ENCODE measurements around the gene GRK1. TPM values are rescaled to one million over a fixed set of nuclear protein-coding genes. Genes with fewer than 3 reads are reported as not detected.

The GRK1 gene
- total and polyA plus RNA-seq, 2 of the 8 experiments (the other 6 are each of a cell fraction or from before 2014, with no cell fraction given), result 0.12 TPM; not detected in 1

GRCh38 chr13:113623491-113624234, 43.4 kb upstream of the GRK1 start:
- Histone ChIP-seq H3K23ac (ENCODE audit: insufficient read length) (no peak overlapping the region), H3K27me3 (replicated peaks in 1 of 4; ENCODE audit: control insufficient read depth in 3 of 4, extremely low read depth in 1 of 4, insufficient read depth in 3 of 4, low read length in 3 of 4) (no peaks in the 10 kb centered on the region), H3K9ac (replicated peaks in 1 of 4; ENCODE audit: extremely low read depth in 1 of 4, low read depth in 3 of 4, low read length in 3 of 4) (no peak overlapping the region), H3K79me1 (ENCODE audit: low read depth, low read length) (peaks cover 8% of the 10 kb centered on the region; the same call in 1 of the 2 replicates), H3K4me3 (ENCODE audit: extremely low read depth in 1 of 4, insufficient read depth in 2 of 4, low read depth in 3 of 4, low read length in 4 of 4) (no peak overlapping the region), H3K36me3 (ENCODE audit: control insufficient read depth in 2 of 4, insufficient read depth in 4 of 4, low read length in 3 of 4) (peaks cover 0 to 21% (median 11%) of the 10 kb centered on the region in 4 experiments; a peak in 5 of 8 replicates), H2BK5ac (ENCODE audit: low read depth, low read length) (no peak overlapping the region), H2BK15ac (ENCODE audit: low read length) (no peak overlapping the region), H3K9me3 (ENCODE audit: insufficient read depth in 2 of 2, low read depth in 1 of 2, low read length in 1 of 2) (peaks cover 0 to 14% of the 10 kb centered on the region in 2 experiments; a peak in 1 of 4 replicates), H3K56ac (replicated peaks; ENCODE audit: insufficient read length, low read depth, low read length) (no peak overlapping the region), H3K18ac (ENCODE audit: extremely low read depth, low read length) (no peak overlapping the region), H4K20me1 (replicated peaks in 1 of 2; ENCODE audit: control insufficient read depth in 1 of 2, insufficient read depth in 2 of 2, low read length in 2 of 2) (peaks cover 5 to 7% of the 10 kb centered on the region in 2 experiments), H4K8ac (ENCODE audit: extremely low read depth, insufficient read depth, low read length) (no peak overlapping the region; the same call in 1 of the 2 replicates), H3K4me2 (ENCODE audit: insufficient read depth in 1 of 2, low read depth in 2 of 2, low read length in 2 of 2) (no peak overlapping the region), H2AK5ac (ENCODE audit: low read depth, low read length) (no peak overlapping the region), H2BK120ac (replicated peaks; ENCODE audit: low read depth, low read length) (no peak overlapping the region), H3K79me2 (ENCODE audit: control insufficient read depth in 1 of 2, insufficient read depth in 2 of 2, low read length in 2 of 2) (peaks cover 0 to 26% of the 10 kb centered on the region in 2 experiments; a peak in 2 of 4 replicates), H3K14ac (ENCODE audit: insufficient read length) (no peak overlapping the region), H3K27ac (ENCODE audit: low read depth, low read length) (no peak overlapping the region), H2BK20ac (ENCODE audit: low read length) (no peak overlapping the region), H3K23me2 (ENCODE audit: low read depth, low read length) (no peaks in the 10 kb centered on the region), H4K91ac (replicated peaks; ENCODE audit: insufficient read length, low read length) (no peak overlapping the region), H3K4ac (replicated peaks; ENCODE audit: insufficient read length, low read depth, low read length) (no peak overlapping the region), H2BK12ac (ENCODE audit: low read depth, low read length) (no peak overlapping the region), H3K4me1 (replicated peaks in 1 of 4; ENCODE audit: control insufficient read depth in 3 of 4, insufficient read depth in 4 of 4, low read length in 3 of 4) (peaks cover 0 to 3% (median 0%) of the 10 kb centered on the region in 4 experiments; a peak in 1 of 7 replicates), H4K5ac (ENCODE audit: insufficient read length, low read depth, low read length) (no peak overlapping the region), H2AFZ (ENCODE audit: low read length) (no peak overlapping the region)
- ChIA-PET POLR2A (ENCODE audit: partially characterized antibody) (interaction anchor here (1.2 kb wide), 1 partner anchor 10 kb away, joined by 4 read pairs; no protein-coding TSS in a partner anchor), CTCF (ENCODE audit: partially characterized antibody) (no interaction called here)
- TF ChIP-seq TEAD4 (IDR thresholded peaks at IDR 0.05; ENCODE audit: low read depth, low read length) (no peak), RXRA (IDR thresholded peaks at IDR 0.05; ENCODE audit: insufficient read depth, low read depth, low read length) (no peak), BACH1 (IDR thresholded peaks at IDR 0.05; ENCODE audit: low read length) (no peak)
- WGBS, 2 experiments (ENCODE audit: extremely low coverage in 1 of 2, insufficient coverage in 1 of 2, insufficient read length in 1 of 2, insufficient replicate concordance in 2 of 2, low coverage in 1 of 2, low lambda C conversion rate in 2 of 2, missing lambda C conversion rate in 1 of 2), result 96% methylated on average over 20 of the region's 20 CpGs; no CpG with 5 or more reads in 1 of the 2 experiments
- DNase-seq (ENCODE audit: low read depth in 1 of 2, low spot score in 2 of 2) (no peak), FAIRE-seq (no peak)
